ENCODE results near the gene ATP5PB.

- TF ChIP-seq BHLHE40 (IDR thresholded peaks at IDR 0.05; ENCODE audit: borderline replicate concordance) (no peak), LEF1 (IDR thresholded peaks at IDR 0.05; ENCODE audit: borderline replicate concordance) (no peak), SUZ12 (IDR thresholded peaks at IDR 0.05) (no peak), PKNOX1 (IDR thresholded peaks at IDR 0.05) (no peak)
Measured at GRCh38 chr1:111404588-111404987, 44.7 kb upstream of the ATP5PB start.

All from HEK293T (cell line).